HG03558 (cell line): ENCODE data around the gene OTUD3.

Source experiments
- ATAC-seq: cut with Tn5 transposase; IDR thresholded peaks from one replicate; pipeline ENCODE4 v1.9.1; 2021; ENCODE audit warnings: moderate number of reproducible peaks; ENCODE audit not compliant: unreplicated experiment; ENCODE audit errors: extremely low read depth

Gene OTUD3

DNA sequence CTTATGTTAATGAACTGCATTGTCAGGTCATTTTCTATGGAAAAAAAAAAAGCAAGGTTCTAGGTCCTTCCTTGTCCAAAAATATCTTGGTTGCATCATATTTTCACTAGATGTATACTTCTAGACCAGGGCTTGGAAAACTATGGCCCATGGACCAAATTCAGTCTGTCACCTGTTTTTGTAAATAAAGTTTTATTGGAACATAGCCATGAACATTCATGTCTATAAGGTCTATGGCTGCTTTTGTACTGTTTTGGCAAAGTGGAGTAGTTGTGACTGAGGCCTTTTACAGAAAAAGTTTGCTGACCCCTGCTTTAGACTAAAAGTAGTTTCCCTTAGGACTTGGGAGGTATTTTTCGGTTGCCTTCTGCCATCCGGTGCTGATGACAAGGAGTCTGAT, 60.5 kb downstream of the OTUD3 start:
- ATAC-seq = no peak

DNA sequence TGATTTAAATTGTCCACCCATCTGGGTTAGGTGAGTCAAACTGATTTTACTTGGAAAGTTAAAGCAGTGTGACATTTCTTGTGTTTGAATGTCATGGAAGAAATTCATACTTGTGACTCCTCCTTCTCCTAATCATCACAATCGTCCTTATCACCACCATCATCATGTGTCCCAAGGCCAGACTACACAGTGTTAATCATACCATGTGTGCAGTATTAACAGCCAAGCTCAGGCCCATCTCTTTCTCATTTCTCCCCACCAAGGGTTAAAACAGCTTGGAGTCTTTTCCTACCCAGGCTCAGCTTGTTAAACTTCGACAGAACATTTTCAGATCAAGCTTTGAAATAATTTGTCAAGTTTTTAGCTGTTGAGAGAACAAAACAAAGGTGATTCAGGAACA, 63.7 kb downstream of the OTUD3 start:
- no peak for ATAC-seq

GRCh38 chr1:19946331-19946751, 64.1 kb downstream of the OTUD3 start:
- no peak for ATAC-seq

DNA sequence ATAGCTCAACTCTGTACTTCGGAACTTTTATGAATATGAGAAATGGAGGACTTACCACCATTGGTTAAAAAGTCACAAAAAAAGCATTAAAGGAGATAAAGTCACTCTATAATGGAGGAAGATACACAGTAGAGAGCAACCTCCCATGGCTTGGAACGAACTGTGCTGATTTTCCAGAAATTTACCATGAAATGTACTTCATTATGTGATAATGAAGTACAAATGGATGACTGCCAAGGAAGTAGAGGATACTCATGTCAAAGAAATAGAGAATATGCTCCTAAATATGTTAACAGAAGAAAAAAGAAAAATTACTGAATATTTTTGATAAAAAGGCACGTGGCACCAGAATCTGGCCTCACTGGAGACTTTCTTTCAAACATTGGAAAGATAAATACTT, 64.8 kb downstream of the OTUD3 start:
- ATAC-seq = no peak

GRCh38 chr1:19949016-19949415, 66.8 kb downstream of the OTUD3 start:
- ATAC-seq = no peak

DNA sequence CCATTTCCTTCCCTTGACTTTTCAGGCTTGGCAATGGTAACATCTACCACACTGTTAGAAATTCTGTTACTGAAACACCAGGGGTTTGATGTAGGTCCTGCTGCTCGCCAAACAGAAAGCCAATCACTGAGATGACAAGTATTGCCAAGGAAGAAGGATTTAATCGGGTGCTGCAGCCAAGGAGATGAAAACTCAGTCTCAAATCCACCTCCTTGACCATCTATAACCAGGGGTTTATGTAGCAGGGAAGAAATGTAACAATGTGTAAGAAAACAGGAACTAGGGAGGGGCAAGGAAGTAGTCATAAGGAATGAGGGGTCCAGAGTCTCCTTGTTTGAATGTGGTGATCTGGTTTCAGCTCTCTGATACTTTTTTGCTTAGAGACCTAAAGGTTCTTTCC, 71.9 kb downstream of the OTUD3 start:
- no peak for ATAC-seq

DNA sequence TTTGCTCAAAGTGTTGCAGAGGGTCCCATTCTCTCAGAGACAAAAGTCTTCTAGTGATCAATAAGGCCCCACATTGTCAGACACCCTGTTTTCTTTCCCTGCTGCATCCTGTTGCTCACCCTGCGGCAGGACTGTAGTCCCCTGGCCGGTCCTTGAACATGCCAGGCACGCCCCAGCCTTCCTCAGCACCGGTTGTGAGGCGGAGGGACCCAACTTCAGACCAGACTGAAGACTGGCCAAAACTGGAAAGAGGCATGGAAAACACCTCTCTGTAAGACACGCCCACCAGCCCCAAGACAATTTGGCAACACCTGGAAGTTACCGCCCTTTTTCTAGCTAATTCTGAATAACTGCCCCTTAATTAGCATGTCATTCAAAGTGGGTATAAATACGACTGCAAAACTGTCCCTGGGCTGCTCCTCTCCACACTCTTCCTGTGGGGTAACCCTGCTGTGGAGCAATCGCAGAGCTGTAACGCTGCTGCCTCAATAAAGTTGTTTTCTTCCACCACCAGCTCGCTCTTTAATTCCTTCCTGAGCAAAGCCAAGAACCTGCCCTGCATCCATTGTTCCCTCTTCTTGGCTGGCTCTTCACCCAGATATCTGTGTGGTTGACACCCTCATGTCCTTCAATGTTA, 73.5 kb downstream of the OTUD3 start:
- no peak for ATAC-seq

DNA sequence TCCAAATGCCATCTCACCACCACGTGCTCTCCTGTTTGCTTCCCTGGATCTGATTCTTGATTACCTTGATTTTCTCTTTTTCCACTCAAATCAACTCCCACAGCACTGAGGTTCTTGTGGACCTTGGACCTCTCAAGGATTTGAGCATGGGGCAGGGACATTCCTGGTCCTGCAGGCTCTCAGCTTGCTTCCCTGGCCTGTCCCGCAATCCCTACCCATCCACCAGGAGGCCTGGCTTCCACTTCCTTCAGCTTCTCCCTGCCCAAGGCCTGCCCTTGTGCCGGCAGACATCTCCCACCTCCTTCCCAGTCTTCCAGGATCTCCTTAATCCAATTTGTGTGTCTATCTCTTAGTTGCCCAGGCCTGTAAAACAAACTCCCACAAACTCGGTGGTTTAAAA, 75.6 kb downstream of the OTUD3 start:
- ATAC-seq = no peak

GRCh38 chr1:19960591-19960990, 78.4 kb downstream of the OTUD3 start:
- ATAC-seq = no peak
